Left renal pelvis (tissue), 4 donors: ENCODE results near the gene OPCML. TPM values are rescaled to one million over a fixed set of nuclear protein-coding genes. Genes with fewer than 3 reads are reported as not detected.

Experiments
- DNase-seq, 4 donors: peaks; one replicate each; pipeline ENCODE4 v3.0.0-alpha.2; 2013; ENCODE audit warnings: low read depth in 4 of 4, low spot score in 3 of 4
- polyA plus RNA-seq, 4 donors: library from polyadenylated mRNA; unstranded; fragments of 120-200 nt; gene quantifications; one replicate each; pipeline ENCODE4 v1.2.1, GENCODE V29; 2013; ENCODE audit not compliant: insufficient read length in 4 of 4

Gene OPCML
- polyA plus RNA-seq, 4 donors = 10.1 to 16.1 (median 12.5) TPM

DNA sequence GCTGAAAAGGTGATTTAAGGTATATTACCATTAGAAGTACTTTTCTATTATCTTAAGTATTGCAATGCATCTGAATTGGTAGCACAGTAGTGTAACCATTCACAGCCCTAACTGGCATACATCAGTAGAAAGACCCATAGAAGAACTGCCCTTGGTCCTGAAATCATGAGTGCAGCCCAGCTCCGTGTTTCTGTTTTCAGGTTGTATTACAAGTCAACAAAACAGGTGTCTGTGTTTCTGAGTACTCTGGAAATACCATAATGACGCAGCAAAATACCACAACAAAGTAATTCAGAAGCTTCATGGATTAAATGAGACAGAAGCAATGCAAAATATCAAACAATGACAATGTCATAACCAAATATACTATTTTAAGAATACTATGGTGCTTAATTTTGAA, 226.3 kb downstream of the OPCML start:
- DNase-seq = peak in 1 of 4 donors; percentile 2

DNA sequence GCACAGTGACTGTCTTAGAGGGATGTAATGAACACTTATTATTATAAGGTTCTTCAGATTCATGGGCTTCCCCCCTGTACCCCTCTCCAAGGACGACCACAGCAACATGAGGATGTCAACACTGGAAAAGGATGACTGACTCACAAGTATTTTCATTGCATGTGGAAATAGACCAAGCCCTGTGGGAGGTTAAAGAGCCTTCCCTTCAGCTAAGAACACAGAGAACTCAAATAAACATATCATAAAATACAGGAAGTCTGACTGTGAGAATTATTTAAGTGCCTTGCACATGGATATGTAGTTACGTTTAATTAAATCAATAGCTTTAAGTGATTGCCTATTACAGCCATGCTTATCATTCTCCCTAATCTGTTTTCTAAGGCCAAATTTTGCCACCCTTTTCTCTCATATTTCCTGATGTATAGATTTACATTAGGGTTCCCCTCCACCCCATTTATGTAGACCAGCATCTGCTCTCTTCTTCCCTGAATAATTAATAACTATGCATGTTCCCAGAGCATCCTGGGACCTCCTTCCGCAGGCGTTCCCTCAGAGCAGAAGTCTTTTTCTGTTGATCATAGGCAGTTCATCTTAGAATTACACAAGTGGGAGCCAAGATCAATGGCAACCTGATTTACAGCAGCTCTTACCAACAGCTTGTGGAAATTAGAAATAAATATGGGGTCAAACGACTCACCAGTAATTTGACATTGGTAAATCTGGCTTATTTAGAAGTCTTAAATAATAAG, 226.9 kb downstream of the OPCML start:
- DNase-seq = no peak

DNA sequence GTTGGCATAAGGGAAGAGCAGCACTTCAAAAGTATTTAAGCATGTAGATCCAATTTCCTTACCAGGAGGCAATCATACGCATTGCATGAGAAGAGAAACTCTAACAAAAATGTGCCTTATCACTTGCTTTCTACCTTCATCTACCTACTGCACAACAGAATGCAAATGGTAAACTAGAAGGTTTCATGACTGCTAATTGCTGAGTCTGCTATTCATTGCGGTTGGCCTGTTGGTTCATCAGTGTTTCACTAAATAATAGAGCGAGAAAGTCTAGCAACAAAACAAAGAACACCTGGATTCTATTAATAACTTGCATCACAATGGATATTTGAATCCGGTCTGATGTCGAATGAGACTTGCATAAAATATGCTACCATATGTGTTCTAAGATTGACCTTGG, 229.0 kb downstream of the OPCML start:
- no peak for DNase-seq

DNA sequence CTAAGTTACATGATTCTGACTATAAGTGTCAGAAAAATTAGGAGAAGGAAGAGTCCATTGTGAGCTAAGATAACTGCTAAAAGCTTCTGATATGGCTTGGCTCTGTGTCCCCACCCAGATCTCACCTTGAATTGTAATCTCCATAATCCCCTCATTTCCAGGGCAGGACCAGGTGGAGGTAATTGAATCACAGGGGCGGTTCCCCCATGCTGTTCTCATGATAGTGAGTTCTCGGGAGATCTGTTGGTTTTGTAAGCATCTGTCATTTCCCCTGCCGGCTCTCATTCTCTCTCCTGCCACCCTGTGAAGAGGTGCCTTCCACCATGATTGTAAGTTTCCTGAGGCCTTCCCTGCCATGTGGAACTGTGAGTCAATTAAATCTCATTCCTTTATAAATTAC, 230.2 kb downstream of the OPCML start:
- DNase-seq = no peak

DNA sequence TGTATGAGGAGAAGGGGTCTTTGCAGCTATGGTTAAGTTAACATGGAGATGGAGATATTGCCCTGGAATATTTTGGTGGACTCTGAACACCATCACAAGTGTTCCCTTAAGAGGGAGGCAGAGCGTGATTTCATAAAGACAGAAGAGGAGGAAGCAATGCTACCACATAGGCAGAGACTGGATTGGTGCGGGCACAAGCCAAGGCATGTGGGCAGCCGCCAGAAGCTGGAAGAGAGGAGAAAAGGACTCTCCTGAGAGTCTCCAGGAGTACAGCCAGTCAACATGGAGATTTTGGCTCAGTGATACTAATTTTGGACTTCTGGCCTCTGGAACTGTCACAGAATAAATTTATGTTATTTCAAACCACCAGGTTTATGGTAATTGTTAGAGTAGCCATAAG, 231.6 kb downstream of the OPCML start:
- DNase-seq = no peak

DNA sequence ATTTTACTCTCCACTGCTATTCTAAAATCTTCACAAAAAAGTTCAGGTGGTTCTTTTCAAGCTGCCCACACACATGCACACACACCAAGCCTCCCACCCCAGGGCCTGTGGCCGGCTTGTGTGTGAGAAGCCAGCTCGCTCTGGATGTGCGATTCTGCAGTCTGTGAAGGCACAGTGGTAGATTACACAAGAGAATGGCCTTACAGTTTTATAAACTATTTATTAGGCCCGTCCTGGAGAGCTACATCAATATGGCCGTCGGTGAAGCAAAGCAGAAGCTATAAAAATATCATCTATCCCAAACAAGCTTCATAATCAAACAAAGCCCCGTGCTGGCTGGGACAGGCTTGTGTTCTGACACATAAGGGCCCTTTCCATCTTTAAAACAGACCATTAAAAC, 240.5 kb downstream of the OPCML start:
- no peak for DNase-seq

DNA sequence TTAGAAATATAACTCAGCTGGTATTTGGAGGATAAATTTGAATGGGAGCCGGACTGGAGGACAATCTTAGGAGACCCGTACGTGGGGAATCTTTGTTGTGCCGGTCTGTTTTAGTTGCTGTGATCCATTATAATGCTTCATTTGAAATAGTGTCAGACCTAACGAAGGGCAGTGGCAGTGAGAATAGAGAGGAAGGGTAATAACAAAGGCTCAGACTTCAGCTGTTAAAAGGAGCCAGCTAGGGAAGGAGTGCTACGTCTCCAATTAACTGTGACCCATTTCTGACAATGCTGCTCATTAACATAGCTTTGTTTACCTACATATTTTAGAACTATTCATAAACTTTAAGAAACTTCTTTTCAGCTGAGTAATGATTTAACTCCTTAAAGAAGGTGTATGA, 246.9 kb downstream of the OPCML start:
- DNase-seq = no peak

DNA sequence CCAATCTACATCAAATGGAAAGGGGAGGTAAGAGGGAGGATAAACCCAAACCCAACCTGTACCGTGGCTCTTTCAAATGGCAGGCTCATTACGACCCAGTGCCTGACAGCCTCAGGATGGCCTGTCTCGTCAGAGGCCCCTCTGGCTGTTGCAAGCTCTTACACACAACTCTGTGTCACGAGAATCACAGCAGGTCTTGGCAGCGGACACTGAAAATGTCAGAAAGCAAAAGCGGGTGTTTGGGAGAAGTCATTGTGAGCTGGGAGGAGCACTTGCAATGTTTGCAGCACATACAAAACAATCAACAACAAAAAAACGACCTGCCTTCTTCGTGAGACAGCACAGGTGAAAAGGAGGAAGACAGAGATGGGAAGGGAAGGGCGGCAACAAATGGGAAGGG, 248.1 kb downstream of the OPCML start:
- no peak for DNase-seq

DNA sequence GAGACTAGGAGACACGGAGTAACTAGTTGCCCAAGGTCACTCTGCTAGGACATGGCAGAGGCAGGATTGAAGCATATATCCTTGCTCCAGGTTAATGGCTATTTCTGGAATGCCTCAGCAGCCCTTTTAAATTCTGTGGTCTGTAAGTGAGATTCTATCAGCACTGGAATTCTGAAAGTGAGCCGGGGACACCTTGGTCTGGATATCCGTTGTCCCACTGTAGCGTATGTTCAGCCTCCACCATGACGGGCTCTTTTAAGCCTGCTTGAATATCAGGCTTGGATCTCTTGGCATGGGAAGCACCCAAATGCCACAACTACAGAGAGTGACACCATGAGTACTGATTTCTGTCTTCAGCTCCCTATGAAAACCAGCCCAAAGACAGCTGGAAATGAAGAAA, 254.4 kb downstream of the OPCML start:
- no peak for DNase-seq

DNA sequence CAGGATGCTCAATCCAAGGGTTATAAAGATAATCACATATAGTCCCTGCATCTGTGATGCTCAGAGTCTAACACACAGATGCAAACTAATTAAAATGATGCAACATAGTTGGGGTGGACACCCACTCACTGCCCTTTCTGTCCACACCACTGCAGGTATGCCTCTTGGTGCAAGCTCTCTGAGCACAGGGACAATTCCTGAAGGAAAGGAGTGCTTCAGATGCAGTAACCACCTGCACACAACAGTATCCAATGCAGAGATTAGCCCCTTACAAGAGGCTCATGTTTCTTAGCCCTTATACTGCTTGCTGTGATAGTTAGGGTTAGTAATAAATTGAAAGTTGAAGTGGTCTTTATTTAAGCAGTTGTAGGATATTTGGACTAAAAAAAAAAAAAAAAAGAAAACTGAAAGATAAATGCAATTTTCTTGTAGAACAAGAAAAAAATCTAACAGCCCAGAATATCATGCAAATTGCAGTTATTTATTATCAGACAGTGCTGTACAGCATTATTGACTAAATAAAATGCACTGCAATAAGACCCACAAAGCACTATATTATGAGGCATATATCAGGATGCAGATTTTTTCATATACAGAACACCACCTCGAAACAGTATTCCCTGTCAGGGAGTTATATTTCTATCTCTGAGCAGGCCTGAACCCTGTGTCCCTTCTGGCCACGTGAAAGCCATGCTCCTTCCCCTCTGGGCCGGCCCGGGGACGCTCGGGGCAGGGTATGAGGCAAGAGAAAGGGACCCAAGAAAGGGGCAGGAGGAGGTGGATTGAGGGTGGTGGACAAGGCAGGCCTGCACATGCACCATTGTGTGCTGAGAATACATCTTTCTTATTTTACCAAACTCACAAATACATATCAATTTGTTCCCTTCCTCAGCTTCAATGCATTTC, 260.2 kb downstream of the OPCML start:
- no peak for DNase-seq

DNA sequence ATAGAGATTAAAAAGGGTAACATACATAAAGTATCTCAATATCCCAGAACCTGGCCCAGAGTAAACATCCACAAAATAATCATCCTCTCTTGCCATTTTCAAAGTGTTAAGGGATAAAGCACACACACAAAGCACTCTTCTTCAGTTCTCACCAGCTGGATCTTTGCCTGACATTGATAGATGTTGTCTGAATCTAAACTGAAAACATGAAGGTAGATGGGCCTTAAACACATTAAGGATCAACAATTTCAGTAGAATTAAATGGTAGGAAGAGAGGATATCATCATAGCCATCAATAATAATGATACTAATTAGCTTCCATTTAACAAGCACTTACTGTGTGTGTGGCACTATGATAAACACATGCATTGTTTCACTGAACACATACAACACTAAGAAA, 261.1 kb downstream of the OPCML start:
- DNase-seq = no peak

DNA sequence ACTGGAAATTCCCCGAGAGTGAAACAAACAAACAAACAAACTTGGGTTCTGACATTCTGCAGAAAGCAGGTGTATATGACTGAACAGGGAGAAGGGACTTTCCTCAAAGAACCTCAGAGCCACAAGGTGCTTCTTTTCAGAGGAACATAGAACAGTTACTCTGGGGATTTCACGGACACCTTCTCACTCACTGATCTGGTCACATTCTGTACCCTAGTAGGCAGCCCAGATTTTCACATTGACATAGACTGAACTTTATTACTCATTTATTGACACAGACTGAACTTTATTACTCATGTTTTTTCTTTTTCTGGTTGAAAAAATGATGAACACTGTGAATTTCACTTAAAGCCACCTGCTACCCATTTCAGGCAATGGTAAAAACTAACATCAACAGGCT, 263.0 kb downstream of the OPCML start:
- DNase-seq = no peak

DNA sequence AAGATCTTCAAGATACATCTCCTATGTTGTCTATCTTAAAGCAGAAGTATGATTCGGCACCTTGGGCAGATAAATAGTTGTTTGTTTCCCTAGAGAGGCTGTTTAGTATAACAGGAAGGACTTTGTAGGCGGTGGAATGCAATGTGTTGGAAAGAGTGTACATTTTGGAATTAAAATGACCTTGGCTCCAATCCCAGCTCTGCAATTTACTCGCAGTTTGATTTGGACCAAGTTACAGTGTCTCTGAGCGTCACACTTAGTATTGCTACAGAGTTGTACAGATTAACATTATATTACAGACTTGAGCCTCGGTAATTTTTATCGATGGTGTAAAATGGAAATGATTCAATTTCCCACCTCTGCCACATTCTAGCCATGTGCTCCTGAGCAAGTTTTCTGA, 265.3 kb downstream of the OPCML start:
- peak in 1 of 4 donors; percentile 5 for DNase-seq

DNA sequence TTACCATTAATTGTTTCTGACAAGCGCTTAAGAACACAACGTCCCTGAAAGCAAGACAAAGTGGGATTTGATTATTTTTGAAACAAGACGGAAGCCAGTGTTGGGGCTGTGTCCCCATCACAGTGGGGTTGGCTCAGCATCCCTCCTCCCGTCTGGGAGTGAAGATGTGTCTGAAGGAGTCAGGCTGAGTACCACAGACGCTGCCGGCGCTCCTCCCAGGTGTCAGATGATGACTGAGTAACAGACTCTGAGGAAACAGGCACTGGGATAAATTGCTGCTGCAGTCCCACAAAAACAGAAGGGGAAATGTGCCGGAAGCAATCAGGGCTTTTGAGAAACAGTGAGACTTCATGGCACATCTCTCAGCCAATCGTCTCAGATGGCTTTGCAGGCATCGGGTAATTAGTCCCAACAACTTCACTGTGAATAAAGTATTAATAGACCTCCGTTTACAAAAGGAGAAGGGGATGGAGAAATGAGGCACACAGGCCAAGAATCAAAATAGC, 266.7 kb downstream of the OPCML start:
- DNase-seq = no peak

DNA sequence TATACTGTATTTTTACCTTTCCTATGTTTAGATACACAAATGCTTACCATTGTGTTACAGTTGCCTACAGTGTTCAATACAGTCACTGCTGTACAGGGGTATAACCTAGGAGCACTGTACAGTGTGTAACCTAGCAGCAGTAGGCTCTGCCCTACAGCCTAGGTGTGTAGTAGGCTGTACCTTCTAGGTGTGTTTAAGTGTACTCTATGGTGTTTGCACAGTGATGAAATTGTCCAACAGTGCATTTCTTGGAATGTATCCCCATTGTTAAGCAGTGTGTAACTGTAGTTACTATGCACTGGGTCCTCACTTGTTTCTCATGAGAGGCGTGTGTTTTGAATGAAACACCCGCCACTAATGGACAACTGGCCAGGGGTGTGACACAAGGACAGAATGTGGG, 269.0 kb downstream of the OPCML start:
- no peak for DNase-seq

DNA sequence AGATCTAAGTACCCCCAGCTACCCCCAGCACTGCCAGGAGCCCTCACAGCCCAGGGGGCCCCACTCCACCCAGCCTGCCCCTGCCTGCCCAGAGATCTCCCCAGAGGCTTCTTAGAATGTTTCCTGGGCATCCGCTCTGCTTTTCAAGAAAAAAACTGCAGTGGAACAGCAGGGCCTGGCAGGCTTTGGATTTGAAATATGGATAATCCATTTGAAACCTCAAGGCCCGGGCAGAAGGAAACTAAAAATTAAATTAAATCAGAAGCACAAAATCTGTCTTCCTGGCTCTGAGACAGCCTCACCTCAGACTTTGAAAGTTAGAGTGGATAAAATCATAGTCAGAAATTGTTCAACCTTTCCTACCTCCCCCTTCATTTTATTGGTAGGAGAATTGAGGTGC, 273.6 kb downstream of the OPCML start:
- no peak for DNase-seq

DNA sequence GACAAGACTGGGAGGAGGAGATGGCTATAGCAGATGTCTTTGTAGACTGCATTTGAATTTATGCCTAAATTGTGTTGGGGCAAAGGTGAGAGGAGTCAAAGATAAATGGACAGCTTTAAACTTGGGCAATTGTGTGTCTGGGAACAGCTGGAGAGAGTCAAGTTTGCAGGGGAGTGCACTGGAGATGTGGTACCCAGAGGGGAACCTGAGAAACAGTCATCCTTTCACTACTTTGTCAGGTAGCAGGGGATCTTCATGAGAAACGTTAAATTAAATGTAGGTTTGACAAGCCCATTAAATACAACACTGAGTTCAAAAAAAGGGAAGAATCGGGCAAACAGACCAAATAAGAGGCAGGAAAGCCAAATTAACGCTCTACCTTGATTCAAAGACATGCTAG, 277.7 kb downstream of the OPCML start:
- DNase-seq = no peak

DNA sequence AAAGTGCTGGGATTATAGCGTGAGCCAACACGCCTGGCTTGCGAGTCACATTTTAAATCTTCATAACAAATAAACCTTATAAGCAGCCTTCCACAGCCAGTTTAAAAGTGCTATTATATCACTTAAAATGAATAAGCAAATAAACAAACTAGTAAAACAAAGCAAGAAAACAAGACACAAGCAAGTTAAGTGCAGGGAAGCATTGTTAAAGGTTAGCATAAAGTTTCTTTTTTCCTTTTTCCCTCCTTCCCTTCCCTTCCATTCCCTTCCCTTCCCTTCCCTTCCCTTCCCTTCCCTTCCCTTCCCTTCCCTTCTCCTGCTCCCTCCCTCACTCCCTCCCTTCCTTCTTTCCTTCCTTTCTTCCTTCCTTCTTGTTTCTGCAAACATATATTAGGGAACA, 278.7 kb downstream of the OPCML start:
- DNase-seq = no peak

DNA sequence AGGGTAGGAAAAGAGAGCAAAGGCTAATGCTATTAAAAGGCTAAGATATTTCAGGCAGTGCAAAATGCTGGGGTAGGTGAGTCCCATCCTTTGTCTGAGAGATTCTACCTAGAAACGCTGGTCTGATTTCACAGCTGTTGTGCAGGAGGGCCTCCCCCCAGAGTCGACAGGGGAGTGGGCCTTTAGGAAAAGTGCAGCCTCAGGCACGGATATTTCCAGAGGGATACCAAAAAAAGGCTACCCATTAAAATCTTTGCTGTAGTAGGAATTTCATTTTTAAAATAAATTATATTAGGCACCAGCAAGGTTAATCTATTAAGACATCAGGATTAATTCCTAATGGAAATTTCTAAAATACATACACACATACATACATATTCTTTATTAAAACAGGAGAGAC, 280.5 kb downstream of the OPCML start:
- no peak for DNase-seq

DNA sequence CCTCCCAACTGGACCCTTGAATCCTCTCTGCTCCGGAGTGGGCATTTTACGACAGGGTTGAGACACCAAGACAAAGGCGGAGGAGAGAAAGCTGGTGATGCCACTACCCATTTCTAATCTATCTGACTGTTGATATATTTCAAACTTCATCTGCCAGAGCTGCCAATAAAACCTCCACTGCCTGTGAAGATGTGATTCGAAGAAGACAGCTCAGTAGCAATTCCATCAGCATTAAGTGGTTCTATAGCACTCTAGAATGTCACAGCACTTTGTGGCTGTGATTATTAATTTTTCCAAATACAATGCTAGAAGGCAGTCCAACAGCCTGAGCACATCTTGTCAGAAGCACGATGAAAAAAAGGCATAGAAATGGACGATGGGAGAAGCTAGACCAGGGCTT, 282.8 kb downstream of the OPCML start:
- DNase-seq = no peak

DNA sequence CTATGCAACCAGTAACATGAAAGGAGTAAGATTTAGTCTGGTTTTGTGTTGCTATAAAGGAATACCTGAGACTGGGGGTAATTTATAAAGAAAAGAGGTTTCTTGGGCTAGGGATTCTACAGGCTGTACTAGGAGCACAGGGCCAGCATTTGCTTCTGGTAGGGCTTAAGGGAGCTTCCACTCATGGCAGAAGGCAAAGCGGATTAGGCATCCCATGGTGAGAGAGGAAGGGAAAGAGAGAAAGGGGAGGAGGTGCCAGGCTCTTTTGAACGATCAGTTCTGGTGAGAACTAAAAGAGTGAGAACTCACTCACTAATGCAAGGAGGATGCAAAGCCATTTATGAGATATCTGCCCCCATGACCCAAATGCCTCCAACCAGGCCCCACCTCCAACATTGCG, 283.2 kb downstream of the OPCML start:
- no peak for DNase-seq

DNA sequence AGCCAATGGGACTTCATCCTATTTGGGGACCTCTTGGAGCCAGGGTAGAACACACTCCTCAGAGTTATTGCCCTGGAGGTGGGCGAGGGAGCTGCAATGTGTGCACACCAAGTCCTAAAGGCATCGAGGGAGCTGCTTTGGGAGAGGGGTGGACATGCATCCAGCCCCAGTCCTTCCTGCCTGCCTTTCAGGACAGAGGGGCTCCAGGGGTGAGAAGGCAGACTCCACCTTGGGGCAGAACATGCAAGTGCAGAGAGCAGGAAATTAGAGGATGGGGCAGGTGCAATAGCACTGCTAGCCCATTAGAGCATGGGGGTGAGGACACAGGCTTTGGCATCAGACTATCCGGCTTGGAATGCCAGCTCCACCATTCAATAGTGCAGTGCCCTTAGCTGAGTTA, 288.5 kb downstream of the OPCML start:
- no peak for DNase-seq
